ENCODE results near the gene ZSCAN4.

The ZSCAN4 gene

GRCh38 chr19:57641715-57642234 is 27.0 kb upstream of the ZSCAN4 start:
- Histone ChIP-seq H3K27me3 (replicated peaks; ENCODE audit: insufficient read depth, low read length) (no peaks in the 10 kb centered on the region), H3K9me2 (replicated peaks; ENCODE audit: insufficient read depth, low read length) (no peaks in the 10 kb centered on the region), H2AFZ (ENCODE audit: low read length) (no peak overlapping the region), H3K4me2 (ENCODE audit: low read depth, low read length) (no peak overlapping the region), H3K9me3 (replicated peaks; ENCODE audit: insufficient read depth, low read length) (no peaks in the 10 kb centered on the region), H3K4me3 (ENCODE audit: low read length) (no peak overlapping the region), H4K20me1 (ENCODE audit: insufficient read depth, low read length) (no peaks in the 10 kb centered on the region), H3K9ac (ENCODE audit: low read length) (no peak overlapping the region), H3K4me1 (ENCODE audit: low read length) (no peaks in the 10 kb centered on the region), H3K36me3 (replicated peaks; ENCODE audit: insufficient read depth, low read length) (peaks cover 6% of the 10 kb centered on the region; the same call in 1 of the 2 replicates), H3K79me2 (ENCODE audit: low read length) (no peaks in the 10 kb centered on the region), H3F3A (ENCODE audit: insufficient read depth, low read length) (no peaks in the 10 kb centered on the region), H3K27ac (ENCODE audit: low read length) (no peak overlapping the region)
- DNase-seq = no peak
- TF ChIP-seq EZH2 (optimal IDR thresholded peaks at IDR 0.05; ENCODE audit: low read depth, low read length) = no peak
- TF ChIP-seq EZH2phosphoT487 (IDR thresholded peaks at IDR 0.05; ENCODE audit: low read length) = no peak
- no peak for TF ChIP-seq CTCF (IDR thresholded peaks at IDR 0.05; ENCODE audit: low read length)

- no peaks in the 10 kb centered on the region for H4K20me1 ChIP-seq (ENCODE audit: insufficient read depth, low read length)
Observed at GRCh38 chr19:57642396-57643046, 26.2 kb upstream of the ZSCAN4 start.

GRCh38 chr19:57643734-57644133 is 25.0 kb upstream of the ZSCAN4 start:
- Histone ChIP-seq H3K4me3 (ENCODE audit: low read length) (no peak overlapping the region), H3K4me1 (ENCODE audit: low read length) (no peaks in the 10 kb centered on the region), H3K36me3 (replicated peaks; ENCODE audit: insufficient read depth, low read length) (peaks cover 6% of the 10 kb centered on the region; the same call in 1 of the 2 replicates), H4K20me1 (ENCODE audit: insufficient read depth, low read length) (no peaks in the 10 kb centered on the region), H3K9me2 (replicated peaks; ENCODE audit: insufficient read depth, low read length) (no peaks in the 10 kb centered on the region), H3K4me2 (ENCODE audit: low read depth, low read length) (no peak overlapping the region), H3K27me3 (replicated peaks; ENCODE audit: insufficient read depth, low read length) (no peaks in the 10 kb centered on the region), H2AFZ (ENCODE audit: low read length) (no peak overlapping the region), H3K9me3 (replicated peaks; ENCODE audit: insufficient read depth, low read length) (no peaks in the 10 kb centered on the region), H3K79me2 (ENCODE audit: low read length) (no peaks in the 10 kb centered on the region), H3K9ac (ENCODE audit: low read length) (no peak overlapping the region), H3K27ac (ENCODE audit: low read length) (no peak overlapping the region), H3F3A (ENCODE audit: insufficient read depth, low read length) (no peaks in the 10 kb centered on the region)
- no peak for TF ChIP-seq CTCF (IDR thresholded peaks at IDR 0.05; ENCODE audit: low read length)
- no peak for TF ChIP-seq EZH2 (optimal IDR thresholded peaks at IDR 0.05; ENCODE audit: low read depth, low read length)
- TF ChIP-seq EZH2phosphoT487 (IDR thresholded peaks at IDR 0.05; ENCODE audit: low read length) = no peak
- no peak for DNase-seq

More at GRCh38 chr19:57642396-57643046, 26.2 kb upstream of the ZSCAN4 start:
- Histone ChIP-seq H2AFZ (ENCODE audit: low read length) (no peak overlapping the region), H3K79me2 (ENCODE audit: low read length) (no peaks in the 10 kb centered on the region), H3K27me3 (replicated peaks; ENCODE audit: insufficient read depth, low read length) (no peaks in the 10 kb centered on the region), H3K9me3 (replicated peaks; ENCODE audit: insufficient read depth, low read length) (no peaks in the 10 kb centered on the region), H3F3A (ENCODE audit: insufficient read depth, low read length) (no peaks in the 10 kb centered on the region), H3K4me3 (ENCODE audit: low read length) (no peak overlapping the region), H3K36me3 (replicated peaks; ENCODE audit: insufficient read depth, low read length) (peaks cover 6% of the 10 kb centered on the region; the same call in 1 of the 2 replicates), H3K4me2 (ENCODE audit: low read depth, low read length) (no peak overlapping the region), H3K4me1 (ENCODE audit: low read length) (no peaks in the 10 kb centered on the region), H3K27ac (ENCODE audit: low read length) (no peak overlapping the region), H3K9me2 (replicated peaks; ENCODE audit: insufficient read depth, low read length) (no peaks in the 10 kb centered on the region), H3K9ac (ENCODE audit: low read length) (no peak overlapping the region)
- no peak for DNase-seq
- no peak for TF ChIP-seq EZH2 (optimal IDR thresholded peaks at IDR 0.05; ENCODE audit: low read depth, low read length)
- no peak for TF ChIP-seq CTCF (IDR thresholded peaks at IDR 0.05; ENCODE audit: low read length)
- TF ChIP-seq EZH2phosphoT487 (IDR thresholded peaks at IDR 0.05; ENCODE audit: low read length) = no peak

Data from MM.1S (cell line).